T-helper 2 cell treated with Interferon-gamma antibody and Interleukin-4, amounts not matched to agents 5 μg/mL and 100 μg/mL, for 36 hours (primary cell): ENCODE data around the gene PHOSPHO1.
"Not testable (repeated sequence)": the region's sequence is repeated elsewhere in the genome, so short reads cannot be mapped to it uniquely, and the experiment has no call there.

Experiments used
- DNase-seq: peaks from one replicate; pipeline ENCODE4 v3.0.0; 2021; ENCODE audit warnings: low spot score
- H3K27ac Mint-ChIP-seq: one replicate; pipeline ENCODE4 v1.8.0; 2021; ENCODE audit warnings: mild to moderate bottlenecking, mixed read lengths
- H3K27me3 Mint-ChIP-seq: one replicate; pipeline ENCODE4 v1.8.0; 2021; ENCODE audit warnings: low read depth, mixed read lengths
- H3K36me3 Mint-ChIP-seq: one replicate; pipeline ENCODE4 v1.8.0; 2021; ENCODE audit warnings: low read depth, mixed read lengths
- H3K4me1 Mint-ChIP-seq: one replicate; pipeline ENCODE4 v1.8.0; 2021; ENCODE audit warnings: low read depth, mixed read lengths
- H3K4me3 Mint-ChIP-seq: one replicate; pipeline ENCODE4 v1.8.0; 2022; ENCODE audit warnings: mild to moderate bottlenecking, moderate library complexity, mixed read lengths
- H3K9me3 Mint-ChIP-seq: one replicate; pipeline ENCODE4 v1.8.0; 2021; ENCODE audit warnings: mixed read lengths

Gene PHOSPHO1

GRCh38 chr17:49183801-49184200 is 46.8 kb downstream of the PHOSPHO1 start:
- H3K27me3 Mint-ChIP-seq = peaks cover 2% of the 10 kb centered on the region
- no peak overlapping the region for H3K4me3 Mint-ChIP-seq
- peaks cover 9% of the 10 kb centered on the region for H3K36me3 Mint-ChIP-seq
- no peak overlapping the region for H3K27ac Mint-ChIP-seq
- H3K4me1 Mint-ChIP-seq = peaks cover 3% of the 10 kb centered on the region
- DNase-seq = no peak
- H3K9me3 Mint-ChIP-seq = peaks cover 27% of the 10 kb centered on the region

DNA sequence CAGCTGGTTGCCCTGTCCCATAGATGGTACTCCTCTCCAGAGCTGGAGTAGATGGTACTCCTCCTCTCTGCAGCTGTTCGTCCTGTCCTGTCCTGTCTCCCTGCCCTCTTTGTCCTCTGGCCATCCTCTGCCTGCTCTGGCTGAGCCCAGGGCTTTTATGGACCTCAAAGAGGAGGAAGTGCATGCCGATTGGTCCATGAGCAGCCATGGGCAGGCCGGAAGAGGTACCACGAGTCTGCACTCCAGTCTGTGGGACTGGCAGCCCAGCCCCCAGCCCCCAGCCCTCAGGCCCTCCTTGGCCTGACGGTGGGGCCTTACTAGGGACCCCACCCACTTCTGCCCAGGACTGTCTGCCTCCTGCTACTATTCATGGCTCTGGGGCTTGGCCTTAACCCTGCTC is 47.2 kb downstream of the PHOSPHO1 start:
- no peak overlapping the region for H3K27ac Mint-ChIP-seq
- peaks cover 27% of the 10 kb centered on the region for H3K9me3 Mint-ChIP-seq
- peaks cover 3% of the 10 kb centered on the region for H3K27me3 Mint-ChIP-seq
- H3K4me1 Mint-ChIP-seq = peaks cover 3% of the 10 kb centered on the region
- DNase-seq = no peak
- no peak overlapping the region for H3K4me3 Mint-ChIP-seq
- peaks cover 9% of the 10 kb centered on the region for H3K36me3 Mint-ChIP-seq

GRCh38 chr17:49180998-49181635 is 49.5 kb downstream of the PHOSPHO1 start:
- peaks cover 3% of the 10 kb centered on the region for H3K4me1 Mint-ChIP-seq
- no peak overlapping the region for H3K4me3 Mint-ChIP-seq
- peaks cover 7% of the 10 kb centered on the region for H3K36me3 Mint-ChIP-seq
- no peak overlapping the region for H3K27ac Mint-ChIP-seq
- peaks cover 3% of the 10 kb centered on the region for H3K27me3 Mint-ChIP-seq
- no peak for DNase-seq
- peaks cover 37% of the 10 kb centered on the region for H3K9me3 Mint-ChIP-seq

GRCh38 chr17:49180303-49180702 is 50.3 kb downstream of the PHOSPHO1 start:
- Mint-ChIP-seq H3K4me3 (no peak overlapping the region), H3K27ac (no peak overlapping the region), H3K4me1 (peaks cover 3% of the 10 kb centered on the region), H3K36me3 (peaks cover 3% of the 10 kb centered on the region), H3K9me3 (peaks cover 36% of the 10 kb centered on the region), H3K27me3 (peaks cover 3% of the 10 kb centered on the region)
- DNase-seq = peak; percentile 40

GRCh38 chr17:49175978-49176377 is 54.6 kb downstream of the PHOSPHO1 start:
- H3K9me3 Mint-ChIP-seq = peaks cover 33% of the 10 kb centered on the region
- not testable (repeated sequence) for H3K27ac Mint-ChIP-seq, H3K4me3 Mint-ChIP-seq

More at GRCh38 chr17:49175978-49176377, 54.6 kb downstream of the PHOSPHO1 start:
- H3K36me3 Mint-ChIP-seq, DNase-seq, H3K4me1 Mint-ChIP-seq: not testable (repeated sequence)
- peaks cover 17% of the 10 kb centered on the region for H3K27me3 Mint-ChIP-seq
